ENCODE data around the gene NOP53. TPM values are rescaled to one million over a fixed set of nuclear protein-coding genes. Genes with fewer than 3 reads are reported as not detected.

Gene NOP53
- total and polyA plus RNA-seq, 2 of the 13 experiments (the other 11 are each of a cell fraction or from before 2014, with no cell fraction given), result 53.9 to 141 TPM

DNA sequence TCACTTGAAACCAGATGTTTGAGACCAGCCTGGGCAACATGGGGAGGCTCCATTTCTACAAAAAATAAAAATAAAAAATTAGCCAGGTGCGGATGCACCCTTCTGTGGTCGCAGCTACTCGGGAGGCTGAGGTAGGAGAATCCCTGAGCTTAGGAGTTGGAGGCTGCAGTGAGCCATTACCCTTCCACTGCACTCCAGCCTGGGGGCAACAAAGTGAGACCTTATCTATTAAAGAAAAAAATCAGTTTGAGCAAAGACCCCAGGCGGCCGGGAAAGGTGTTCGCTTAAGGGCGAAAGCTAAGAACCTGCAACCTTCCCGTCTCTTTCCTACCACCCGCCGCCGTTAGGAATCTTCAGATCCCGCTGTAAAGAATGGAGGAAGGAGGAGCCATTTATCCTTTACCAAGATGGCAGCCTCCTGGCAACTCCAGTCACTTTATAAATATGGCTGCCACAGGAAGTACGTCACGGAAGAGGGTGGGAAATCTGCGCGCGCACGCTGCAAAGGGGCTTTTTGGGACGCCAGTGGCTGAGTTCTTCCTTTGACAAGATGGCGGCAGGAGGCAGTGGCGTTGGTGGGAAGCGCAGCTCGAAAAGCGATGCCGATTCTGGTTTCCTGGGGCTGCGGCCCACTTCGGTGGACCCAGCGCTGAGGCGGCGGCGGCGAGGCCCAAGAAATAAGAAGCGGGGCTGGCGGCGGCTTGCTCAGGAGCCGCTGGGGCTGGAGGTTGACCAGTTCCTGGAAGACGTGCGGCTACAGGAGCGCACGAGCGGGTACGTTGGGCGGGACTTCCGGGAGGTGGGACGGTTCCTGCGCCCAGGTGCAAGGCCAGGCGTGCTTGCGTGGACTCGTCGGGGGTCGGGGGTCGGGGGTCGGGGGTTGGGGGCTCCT lies at the start of gene NOP53 (continued):
- TF ChIP-seq GLMP (CRISPR knock-in tag; IDR thresholded peaks at IDR 0.05; ENCODE audit: borderline replicate concordance) (no peak), KLF13 (CRISPR knock-in tag; IDR thresholded peaks at IDR 0.05) (no peak), SKI (IDR thresholded peaks at IDR 0.05; ENCODE audit: partially characterized antibody) (no peak), NFKBIZ (CRISPR knock-in tag; IDR thresholded peaks at IDR 0.05) (peak; percentile 59; the same call in 1 of the 2 replicates), TFDP1 (CRISPR knock-in tag; IDR thresholded peaks at IDR 0.05; ENCODE audit: borderline replicate concordance) (0 out of 2 replicates have a peak, but pooled peaks have one; percentile 53), RFXAP (CRISPR knock-in tag; IDR thresholded peaks at IDR 0.05; ENCODE audit: borderline replicate concordance) (no peak), ZSCAN31 (CRISPR knock-in tag; IDR thresholded peaks at IDR 0.05; ENCODE audit: low read depth) (peak; percentile 85; the same call in 1 of the 2 replicates), ZFP91 (CRISPR knock-in tag; IDR thresholded peaks at IDR 0.05; ENCODE audit: borderline replicate concordance) (peak; percentile 80; the same call in 1 of the 2 replicates), HNRNPLL (IDR thresholded peaks at IDR 0.05; ENCODE audit: low read depth, low read length, poor library complexity, severe bottlenecking) (peak; percentile 64), U2AF2 (IDR thresholded peaks at IDR 0.05; ENCODE audit: low read depth, low read length) (no peak), AKAP8 (CRISPR knock-in tag; IDR thresholded peaks at IDR 0.05) (no peak), ZNF589 (CRISPR knock-in tag; conservative IDR thresholded peaks at IDR 0.05) (no peak), ZFP41 (CRISPR knock-in tag; IDR thresholded peaks at IDR 0.05; ENCODE audit: borderline replicate concordance) (no peak; the same call in 1 of the 2 replicates), THYN1 (CRISPR knock-in tag; IDR thresholded peaks at IDR 0.05; ENCODE audit: borderline replicate concordance, low read depth) (no peak), RFXANK (CRISPR knock-in tag; IDR thresholded peaks at IDR 0.05) (no peak), PITX1 (CRISPR knock-in tag; IDR thresholded peaks at IDR 0.05) (no peak), ZNF431 (CRISPR knock-in tag; IDR thresholded peaks at IDR 0.05; ENCODE audit: borderline replicate concordance, low read depth) (no peak), MAZ (IDR thresholded peaks at IDR 0.05; ENCODE audit: borderline replicate concordance, low read depth, low read length) (no peak), MAZ (CRISPR knock-in tag; IDR thresholded peaks at IDR 0.05; ENCODE audit: low read depth) (peak; percentile 84; the same call in 1 of the 2 replicates)
- TF ChIP-seq, protein P1, sequence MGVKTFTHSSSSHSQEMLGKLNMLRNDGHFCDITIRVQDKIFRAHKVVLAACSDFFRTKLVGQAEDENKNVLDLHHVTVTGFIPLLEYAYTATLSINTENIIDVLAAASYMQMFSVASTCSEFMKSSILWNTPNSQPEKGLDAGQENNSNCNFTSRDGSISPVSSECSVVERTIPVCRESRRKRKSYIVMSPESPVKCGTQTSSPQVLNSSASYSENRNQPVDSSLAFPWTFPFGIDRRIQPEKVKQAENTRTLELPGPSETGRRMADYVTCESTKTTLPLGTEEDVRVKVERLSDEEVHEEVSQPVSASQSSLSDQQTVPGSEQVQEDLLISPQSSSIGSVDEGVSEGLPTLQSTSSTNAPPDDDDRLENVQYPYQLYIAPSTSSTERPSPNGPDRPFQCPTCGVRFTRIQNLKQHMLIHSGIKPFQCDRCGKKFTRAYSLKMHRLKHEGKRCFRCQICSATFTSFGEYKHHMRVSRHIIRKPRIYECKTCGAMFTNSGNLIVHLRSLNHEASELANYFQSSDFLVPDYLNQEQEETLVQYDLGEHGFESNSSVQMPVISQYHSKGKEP (CRISPR knock-in tag; IDR thresholded peaks at IDR 0.05), result no peak
- TF ChIP-seq, protein P2, sequence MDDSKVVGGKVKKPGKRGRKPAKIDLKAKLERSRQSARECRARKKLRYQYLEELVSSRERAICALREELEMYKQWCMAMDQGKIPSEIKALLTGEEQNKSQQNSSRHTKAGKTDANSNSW (CRISPR knock-in tag; IDR thresholded peaks at IDR 0.05; ENCODE audit: borderline replicate concordance), result peak; percentile 86; the same call in 1 of the 2 replicates
